ENCODE data around the gene GYS1. TPM values are rescaled to one million over a fixed set of nuclear protein-coding genes. Genes with fewer than 3 reads are reported as not detected.

GYS1 gene
- total RNA-seq, 1 donor from 2014 or later = 71.2 TPM

Other genes starting within 250 kb of the GYS1 start
- gene IZUMO1, start 246.4 kb downstream of the GYS1 start, total RNA-seq = 0.37 TPM in 1 of 2 replicates, not detected in the other
- gene FUT1, start 240.7 kb downstream of the GYS1 start, total RNA-seq = 0.54 and 0.57 TPM in 2 replicates
- gene FGF21, start 237.8 kb downstream of the GYS1 start, total RNA-seq = not detected in 2 replicates
- 93.3 and 93.6 TPM in 2 replicates for gene BCAT2, start 182.3 kb downstream of the GYS1 start, total RNA-seq
- 0.57 and 0.64 TPM in 2 replicates for gene HSD17B14, start 156.8 kb downstream of the GYS1 start, total RNA-seq
- 1.4 and 1.9 TPM in 2 replicates for gene PLEKHA4, start 124.7 kb downstream of the GYS1 start, total RNA-seq
- 53.1 and 53.7 TPM in 2 replicates for gene PPP1R15A, start 120.9 kb downstream of the GYS1 start, total RNA-seq
- not detected in 2 replicates for gene TULP2, start 94.6 kb downstream of the GYS1 start, total RNA-seq
- gene NUCB1, start 93.0 kb downstream of the GYS1 start, total RNA-seq = 117 and 122 TPM in 2 replicates
- gene DHDH, start 59.6 kb downstream of the GYS1 start, total RNA-seq = not detected in 2 replicates
- gene BAX, start 38.4 kb downstream of the GYS1 start, total RNA-seq = 292 and 295 TPM in 2 replicates
- 651 and 662 TPM in 2 replicates for gene FTL, start 28.0 kb downstream of the GYS1 start, total RNA-seq
- gene RUVBL2, start 578 bp upstream of the GYS1 start, total RNA-seq = 172 and 175 TPM in 2 replicates
- gene LHB, start 23.8 kb upstream of the GYS1 start, total RNA-seq = not detected in 2 replicates
- not detected in 2 replicates for gene CGB3, start 31.0 kb upstream of the GYS1 start, total RNA-seq
- gene CGB2, start 38.6 kb upstream of the GYS1 start, total RNA-seq = not detected in 2 replicates
- gene CGB1, start 43.6 kb upstream of the GYS1 start, total RNA-seq = not detected in 2 replicates
- not detected in 2 replicates for gene CGB5, start 50.5 kb upstream of the GYS1 start, total RNA-seq
- gene CGB8, start 55.8 kb upstream of the GYS1 start, total RNA-seq = not detected in 2 replicates
- gene CGB7, start 64.4 kb upstream of the GYS1 start, total RNA-seq = not detected in 2 replicates
- gene NTF4, start 71.5 kb upstream of the GYS1 start, total RNA-seq = not detected in 2 replicates
- not detected in 2 replicates for gene KCNA7, start 79.4 kb upstream of the GYS1 start, total RNA-seq
- 259 and 272 TPM in 2 replicates for gene SNRNP70, start 92.1 kb upstream of the GYS1 start, total RNA-seq
- gene LIN7B, start 121.1 kb upstream of the GYS1 start, total RNA-seq = 4.9 and 7.8 TPM in 2 replicates
- 2.6 and 2.9 TPM in 2 replicates for gene C19orf73, start 125.8 kb upstream of the GYS1 start, total RNA-seq
- gene PPFIA3, start 126.2 kb upstream of the GYS1 start, total RNA-seq = 5.0 TPM in 2 replicates
- gene HRC, start 162.1 kb upstream of the GYS1 start, total RNA-seq = not detected in 2 replicates
- 1.4 and 2.0 TPM in 2 replicates for gene TRPM4, start 164.5 kb upstream of the GYS1 start, total RNA-seq